ENCODE measurements around the gene DOCK2. TPM values are rescaled to one million over a fixed set of nuclear protein-coding genes. Genes with fewer than 3 reads are reported as not detected.

Gene DOCK2
- total and polyA plus RNA-seq, 7 donors: 2.3 to 21.1 (median 12.5) TPM

- DNase-seq: no peak
- H3K9me3 ChIP-seq: no peaks in the 10 kb centered on the region
- H3K36me3 ChIP-seq: no peaks in the 10 kb centered on the region
- H3K4me1 ChIP-seq: no peaks in the 10 kb centered on the region
- TF ChIP-seq POLR2A (IDR thresholded peaks at IDR 0.05) (no peak), CTCF (IDR thresholded peaks at IDR 0.05) (no peak), POLR2AphosphoS5 (IDR thresholded peaks at IDR 0.05) (no peak), EP300 (IDR thresholded peaks at IDR 0.05) (no peak)
- WGBS, 2 donors: 24 to 38% methylated on average over 2 of the region's 2 CpGs
- intact Hi-C loops (cut with DNase I): no loop called here
- no peak overlapping the region for H3K27ac ChIP-seq
- H3K4me3 ChIP-seq: no peak overlapping the region
- H3K27me3 ChIP-seq: no peaks in the 10 kb centered on the region
Observed at GRCh38 chr5:169901896-169902295, 264.8 kb downstream of the DOCK2 start.

- no peak for TF ChIP-seq POLR2AphosphoS5 (IDR thresholded peaks at IDR 0.05)
- TF ChIP-seq CTCF (IDR thresholded peaks at IDR 0.05): no peak
- no peak for TF ChIP-seq EP300 (IDR thresholded peaks at IDR 0.05)
- no peak for TF ChIP-seq POLR2A (IDR thresholded peaks at IDR 0.05)
- Histone ChIP-seq H3K4me3 (no peak overlapping the region), H3K36me3 (no peaks in the 10 kb centered on the region), H3K4me1 (no peaks in the 10 kb centered on the region), H3K9me3 (no peaks in the 10 kb centered on the region), H3K27me3 (no peaks in the 10 kb centered on the region), H3K27ac (no peak overlapping the region)
- intact Hi-C loops (cut with DNase I): no loop called here
- 77 to 81% methylated on average over 2 of the region's 2 CpGs for WGBS, 2 donors
- DNase-seq: no peak
Observed at GRCh38 chr5:169904059-169904458, 267.0 kb downstream of the DOCK2 start.

GRCh38 chr5:169904508-169904907, 267.4 kb downstream of the DOCK2 start:
- H3K4me3 ChIP-seq: no peak overlapping the region
- intact Hi-C loops (cut with DNase I): no loop called here
- no peak for DNase-seq
- H3K27ac ChIP-seq: no peak overlapping the region
- no peaks in the 10 kb centered on the region for H3K36me3 ChIP-seq
- no peaks in the 10 kb centered on the region for H3K9me3 ChIP-seq
- 64 to 74% methylated on average over 5 of the region's 5 CpGs for whole genome bisulfite sequencing, 2 donors
- no peaks in the 10 kb centered on the region for H3K4me1 ChIP-seq
- no peaks in the 10 kb centered on the region for H3K27me3 ChIP-seq
- TF ChIP-seq EP300 (IDR thresholded peaks at IDR 0.05) (no peak), POLR2A (IDR thresholded peaks at IDR 0.05) (no peak), POLR2AphosphoS5 (IDR thresholded peaks at IDR 0.05) (no peak), CTCF (IDR thresholded peaks at IDR 0.05) (no peak)

GRCh38 chr5:169905017-169905416, 267.9 kb downstream of the DOCK2 start:
- intact Hi-C loops (cut with DNase I): no loop called here
- no peak for DNase-seq
- H3K36me3 ChIP-seq: no peaks in the 10 kb centered on the region
- H3K9me3 ChIP-seq: no peaks in the 10 kb centered on the region
- TF ChIP-seq CTCF (IDR thresholded peaks at IDR 0.05) (no peak), POLR2A (IDR thresholded peaks at IDR 0.05) (no peak), POLR2AphosphoS5 (IDR thresholded peaks at IDR 0.05) (no peak), EP300 (IDR thresholded peaks at IDR 0.05) (no peak)
- H3K27ac ChIP-seq: no peak overlapping the region
- H3K4me3 ChIP-seq: no peak overlapping the region
- no peaks in the 10 kb centered on the region for H3K4me1 ChIP-seq
- no peaks in the 10 kb centered on the region for H3K27me3 ChIP-seq
- 67 to 81% methylated on average over 1 of the region's 1 CpG for WGBS, 2 donors
